NCI-H2196 treated with DMSO at 0.1 percent for 48 hours (cell line): ENCODE measurements around the gene SMPDL3A.

ENCODE experiments used
- DNase-seq: peaks from one replicate; lab custom pipeline; 2025; ENCODE audit not compliant: unreplicated experiment; lab: John Stamatoyannopoulos, UW

SMPDL3A gene

DNA sequence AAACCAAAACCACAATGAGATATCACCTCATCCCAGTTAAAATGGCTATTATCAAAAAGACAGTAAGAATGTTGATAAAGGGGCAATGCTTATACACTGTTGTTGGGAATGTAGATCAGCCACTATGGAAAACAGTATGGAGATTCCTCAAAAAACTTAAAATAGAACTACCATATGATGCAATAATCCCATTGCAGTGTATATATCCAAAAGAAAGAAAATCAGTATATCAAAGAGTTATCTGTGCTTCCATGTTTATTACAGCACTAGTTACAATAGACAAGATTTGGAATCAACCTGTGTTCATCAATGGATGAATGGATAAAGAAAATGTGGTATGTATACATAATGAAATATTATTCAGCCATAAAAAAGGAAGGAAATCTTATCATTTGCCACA, 13.1 kb upstream of the SMPDL3A start:
- no peak for DNase-seq

GRCh38 chr6:122778302-122778701, 10.8 kb upstream of the SMPDL3A start:
- no peak for DNase-seq

GRCh38 chr6:122778985-122779661, 9.9 kb upstream of the SMPDL3A start:
- no peak for DNase-seq

DNA sequence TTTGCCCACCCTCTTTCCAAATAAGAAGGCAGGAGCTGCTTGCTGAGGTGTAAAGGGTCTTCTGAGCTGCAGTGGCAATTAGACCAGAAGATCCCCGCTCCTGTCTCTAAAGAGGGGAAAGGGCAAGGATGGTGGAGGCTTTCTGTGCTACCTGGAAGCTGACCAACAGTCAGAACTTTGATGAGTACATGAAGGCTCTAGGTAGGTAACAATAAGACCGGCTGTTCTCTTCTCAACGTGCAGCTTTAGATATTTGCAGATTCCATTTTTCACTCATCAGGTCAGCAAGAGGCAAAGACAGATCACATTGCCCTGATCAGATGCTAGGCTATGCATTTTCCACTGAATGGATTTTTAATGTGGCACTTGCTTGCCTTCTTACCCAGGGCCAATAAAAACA, 9.4 kb upstream of the SMPDL3A start, which contains the start of gene FABP7:
Gene FABP7, plus strand, starts transcription at position 50 of the 400 bp plus-strand sequence. Its CDS starts 79 bp downstream, at position 129.
- no peak for DNase-seq

DNA sequence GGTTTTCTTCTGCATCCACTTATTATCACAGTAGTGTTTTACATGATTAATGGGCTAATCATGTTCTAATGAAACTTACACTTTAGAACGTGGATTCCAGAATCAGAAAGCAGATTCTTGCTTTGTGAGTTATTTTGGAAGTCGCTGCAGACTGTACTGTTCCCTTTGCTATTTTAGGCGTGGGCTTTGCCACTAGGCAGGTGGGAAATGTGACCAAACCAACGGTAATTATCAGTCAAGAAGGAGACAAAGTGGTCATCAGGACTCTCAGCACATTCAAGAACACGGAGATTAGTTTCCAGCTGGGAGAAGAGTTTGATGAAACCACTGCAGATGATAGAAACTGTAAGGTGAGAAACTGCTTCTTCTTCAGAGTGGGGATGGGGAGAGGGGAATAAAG, 8.9 kb upstream of the SMPDL3A start:
- DNase-seq: no peak

DNA sequence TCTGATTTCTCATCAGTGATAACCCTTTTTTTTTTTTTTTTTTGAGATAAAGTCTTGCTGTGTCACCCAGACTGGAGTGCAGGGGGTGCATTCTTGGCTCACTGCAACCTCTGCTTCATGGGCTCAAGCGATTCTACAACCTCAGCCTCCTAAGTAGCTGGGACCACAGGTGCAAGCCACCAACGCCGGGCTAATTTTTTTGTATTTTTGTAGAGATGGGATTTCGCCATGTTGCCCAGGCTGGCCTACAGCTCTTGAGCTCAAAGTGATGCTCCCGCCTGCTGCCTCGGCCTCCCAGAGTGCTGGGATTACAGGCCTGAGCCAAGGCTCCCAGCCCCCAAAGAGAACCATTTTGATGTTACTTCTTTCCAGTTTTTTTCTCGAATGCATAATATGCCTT, 7.3 kb upstream of the SMPDL3A start:
- DNase-seq: no peak

DNA sequence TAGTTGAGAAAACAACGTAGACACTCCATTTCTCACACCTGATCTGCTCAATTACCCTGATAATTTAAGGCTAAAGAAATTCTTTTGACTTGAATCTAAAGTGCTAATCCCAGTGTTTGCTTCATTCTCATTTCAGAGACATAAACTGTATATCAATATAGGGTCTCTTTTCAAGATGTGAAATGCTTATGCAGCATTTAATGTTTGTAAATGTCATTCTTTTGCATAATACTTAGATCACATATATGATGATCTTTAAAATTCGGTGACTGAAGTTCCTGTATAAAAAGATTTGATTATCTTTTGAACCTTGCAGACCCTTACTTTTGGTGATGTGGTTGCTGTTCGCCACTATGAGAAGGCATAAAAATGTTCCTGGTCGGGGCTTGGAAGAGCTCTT, 5.7 kb upstream of the SMPDL3A start:
- DNase-seq: no peak

DNA sequence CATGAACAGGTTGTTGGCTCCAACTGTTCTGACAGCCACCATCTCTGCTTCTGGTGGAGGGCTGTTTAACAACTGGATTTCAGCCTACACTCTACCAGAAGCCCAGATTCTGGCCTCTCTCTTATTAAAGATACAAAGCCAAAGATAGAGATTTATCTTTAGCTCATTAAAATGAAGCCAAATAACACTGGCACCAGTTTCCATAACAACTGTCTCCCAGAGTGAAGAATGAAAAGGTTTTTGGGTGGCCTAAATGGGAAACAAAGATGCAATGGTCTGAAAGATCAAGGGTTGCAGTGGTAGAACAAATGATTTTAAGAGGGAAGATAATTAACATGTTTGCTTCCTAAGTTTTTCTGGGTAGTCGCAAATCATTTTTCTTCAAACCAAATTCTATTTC, 3.2 kb upstream of the SMPDL3A start:
- DNase-seq: no peak

- no peak for DNase-seq
These were observed 1.3 kb upstream of the SMPDL3A start for GRCh38 chr6:122787721-122788120.

DNA sequence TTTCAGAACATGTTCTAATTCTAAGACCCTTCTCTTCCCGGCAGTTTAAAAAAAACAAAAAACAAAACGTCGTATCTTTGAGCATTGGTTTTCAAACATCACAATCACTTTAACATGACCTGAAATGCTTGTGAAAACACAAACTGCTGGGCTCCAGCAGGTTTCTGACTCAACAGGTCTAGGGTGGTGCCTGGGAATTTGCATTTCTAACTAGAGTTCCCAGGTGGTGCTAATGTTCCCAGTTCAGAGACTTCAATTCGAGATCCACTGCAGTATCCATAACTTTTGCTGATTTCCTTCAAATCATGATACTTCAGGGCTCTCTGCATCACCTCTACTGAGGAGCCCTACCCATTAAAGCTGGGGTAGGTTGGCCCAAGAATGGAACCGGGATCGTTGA, 850 bp upstream of the SMPDL3A start:
- no peak for DNase-seq

DNA sequence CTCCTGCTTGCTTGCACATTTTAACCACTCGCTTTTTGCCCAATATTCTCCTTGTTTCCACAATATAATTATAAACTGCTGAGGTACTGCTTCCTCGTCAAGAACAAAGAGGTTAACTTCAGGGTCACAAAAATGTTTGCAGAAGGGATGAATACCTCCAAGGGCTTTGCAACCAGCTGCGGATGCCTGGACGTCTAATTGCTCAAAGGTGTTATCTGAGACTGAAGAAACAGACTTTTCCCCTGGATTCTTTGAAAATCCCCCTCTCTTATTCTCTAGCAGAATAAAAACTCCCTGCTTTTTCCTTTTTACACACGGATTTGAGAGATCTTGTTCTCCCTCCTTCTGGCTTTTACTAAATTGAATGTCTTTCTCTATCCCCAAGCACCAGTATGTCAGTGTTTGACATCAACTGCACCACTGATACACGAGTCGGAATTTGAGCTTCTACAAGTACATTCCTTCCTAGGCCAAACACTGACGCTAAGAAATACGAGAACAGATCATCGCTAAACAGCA, 336 bp upstream of the SMPDL3A start:
- DNase-seq: no peak

GRCh38 chr6:122790028-122790422, 967 bp downstream of the SMPDL3A start:
- DNase-seq: no peak

- no peak for DNase-seq
These were observed 1.6 kb downstream of the SMPDL3A start for GRCh38 chr6:122790423-122791309.

DNA sequence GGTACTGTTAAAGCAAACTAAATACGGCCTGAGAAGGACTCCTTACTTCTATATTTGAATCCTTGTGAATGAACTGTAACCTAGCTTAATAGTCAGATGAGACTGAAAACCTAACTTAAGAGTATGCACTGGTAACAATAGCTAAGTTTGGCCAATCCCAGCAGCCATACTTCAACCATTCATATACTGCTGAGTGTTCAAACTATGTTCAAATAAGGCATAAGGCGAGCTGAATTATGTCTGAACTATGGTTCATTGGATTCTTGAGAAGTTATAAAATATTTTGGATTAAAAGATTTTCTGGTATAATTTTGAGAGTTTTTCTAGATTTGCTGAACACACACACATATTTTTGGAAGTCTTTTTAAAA, 2.2 kb downstream of the SMPDL3A start:
- DNase-seq: no peak

DNA sequence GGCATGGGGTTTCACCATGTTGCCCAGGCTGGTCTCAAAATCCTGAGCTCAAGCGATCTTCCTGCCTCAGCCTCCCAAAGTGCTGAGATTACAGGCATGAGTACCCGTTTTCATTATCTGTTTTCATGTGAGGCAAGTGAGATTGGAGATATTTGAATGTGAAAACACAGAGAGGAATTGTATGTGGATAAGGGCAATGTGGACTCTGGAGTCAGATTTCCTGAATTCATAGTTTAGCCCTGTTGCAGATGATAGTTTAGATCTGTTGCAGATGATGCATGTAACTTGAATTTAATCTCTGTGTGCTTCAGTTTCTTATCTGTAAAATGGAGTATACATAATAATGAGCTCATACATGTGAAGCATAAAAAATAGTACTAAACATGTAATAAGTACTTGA, 3.7 kb downstream of the SMPDL3A start:
- DNase-seq: no peak

DNA sequence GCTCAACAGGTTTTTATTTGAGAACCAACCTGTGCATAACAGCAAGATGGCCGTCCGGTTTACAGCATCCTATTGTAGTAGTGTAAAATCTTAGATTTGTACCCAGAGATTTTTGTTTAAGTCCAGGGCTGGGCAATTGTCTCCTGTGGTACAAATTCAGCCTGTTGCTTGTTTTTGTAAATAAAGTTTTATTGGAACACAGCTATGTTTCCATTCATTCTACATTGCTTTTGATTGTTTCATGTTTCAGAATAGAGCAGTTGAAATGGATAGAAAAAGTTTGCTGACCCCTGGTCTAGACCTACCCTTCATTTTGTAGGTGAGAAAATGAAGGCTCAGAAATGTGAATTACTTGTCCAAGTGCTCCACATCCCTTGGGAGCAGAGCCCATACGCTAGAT, 8.5 kb downstream of the SMPDL3A start:
- no peak for DNase-seq

DNA sequence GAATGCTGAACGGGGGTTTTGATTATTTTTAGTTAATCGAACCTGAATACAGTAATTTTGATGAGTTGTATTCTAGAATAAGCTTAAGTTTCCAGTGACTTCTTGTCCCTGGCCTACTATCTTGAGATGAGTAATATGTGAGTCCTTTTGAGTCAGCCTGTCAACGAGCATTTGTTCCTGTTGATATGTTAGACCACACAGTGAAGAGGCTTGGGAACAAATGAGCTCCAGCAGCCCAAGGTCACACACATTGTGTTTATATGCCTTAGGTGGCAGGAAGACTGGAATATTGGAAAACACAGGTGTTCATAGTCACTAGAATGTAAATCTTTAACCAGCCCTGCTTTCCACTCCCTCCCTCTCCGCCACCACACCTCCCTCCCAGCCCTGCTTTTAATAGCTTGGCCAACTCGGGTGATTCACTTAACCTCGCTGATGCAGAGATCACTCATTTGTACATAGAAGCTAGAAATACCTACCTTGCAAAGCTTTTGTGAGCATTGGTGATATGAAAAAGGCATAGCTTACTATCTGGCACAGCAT, 9.1 kb downstream of the SMPDL3A start:
- DNase-seq: no peak

- no peak for DNase-seq
These were observed 10.2 kb downstream of the SMPDL3A start for GRCh38 chr6:122799140-122799745.

DNA sequence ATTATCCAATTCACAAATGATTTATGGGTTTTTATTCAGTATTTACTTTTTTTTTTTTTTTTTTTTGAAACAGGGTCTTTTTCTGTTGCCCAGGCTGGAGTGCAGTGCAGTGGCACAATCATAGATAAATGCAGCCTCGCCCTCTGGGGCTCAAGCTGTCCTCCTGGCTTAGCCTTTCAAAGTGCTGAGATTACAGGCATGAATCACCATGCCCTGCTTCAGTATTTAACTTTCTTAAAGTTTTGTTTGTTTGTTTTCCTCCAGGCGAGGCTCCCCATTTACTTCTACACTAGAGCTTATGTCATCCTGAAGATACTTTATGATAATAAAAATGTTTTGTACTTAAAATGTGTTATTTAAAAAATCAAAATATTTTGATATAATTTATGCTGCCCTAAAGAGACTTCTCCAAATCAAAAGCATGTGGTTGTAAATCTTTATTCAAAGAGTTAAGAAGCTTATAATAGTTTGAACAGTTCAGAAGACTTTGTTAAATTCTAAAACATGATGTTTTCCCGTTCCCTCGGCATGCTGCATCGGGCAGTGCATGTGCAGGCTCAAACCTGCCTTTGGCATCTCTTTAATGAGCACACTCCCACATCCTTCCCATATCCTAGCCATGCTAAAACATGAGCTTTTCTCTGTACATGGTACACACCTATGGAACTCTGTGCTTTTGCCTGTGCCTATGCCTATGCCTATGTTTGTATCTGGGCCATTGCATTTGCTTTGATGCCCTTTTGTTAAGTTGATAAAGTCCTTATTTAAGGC, 11.0 kb downstream of the SMPDL3A start:
- DNase-seq: no peak

DNA sequence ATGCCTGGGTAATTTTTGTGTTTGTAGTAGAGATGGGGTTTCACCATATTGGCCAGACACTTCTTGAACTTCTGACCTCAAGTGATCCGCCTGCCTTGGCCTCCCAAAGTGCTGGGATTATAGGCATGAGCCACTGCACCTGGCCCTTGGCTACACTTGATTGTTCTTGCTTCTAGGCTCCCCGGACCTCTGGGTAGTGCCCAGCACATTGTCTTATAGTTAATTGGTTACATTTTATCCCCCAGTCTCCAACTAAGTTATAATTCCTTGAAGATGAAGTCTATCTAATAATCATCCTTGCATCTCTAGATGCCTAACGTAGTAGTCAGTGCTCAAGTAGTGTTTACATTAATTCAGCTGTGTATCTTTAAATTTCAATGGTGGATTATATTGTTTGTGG, 11.8 kb downstream of the SMPDL3A start:
- DNase-seq: no peak

DNA sequence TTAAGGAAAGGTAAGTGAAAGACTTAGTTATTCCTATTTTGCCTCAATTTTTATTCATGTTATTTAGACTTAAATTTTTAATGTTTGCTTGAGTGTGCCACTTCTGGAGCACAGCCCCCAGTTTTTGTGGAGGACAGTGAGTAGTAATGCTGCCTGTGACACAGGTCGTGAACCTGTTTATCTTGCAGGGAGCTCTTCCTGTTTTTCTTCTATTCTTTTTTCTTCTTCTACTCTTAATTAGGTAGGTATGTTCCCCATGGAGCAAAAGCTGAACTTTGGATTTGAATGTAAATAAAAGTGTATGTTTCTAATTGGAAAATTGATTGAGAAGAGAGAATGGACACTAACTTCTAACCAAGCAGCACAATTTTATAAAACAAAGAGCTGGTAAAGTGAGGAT, 12.3 kb downstream of the SMPDL3A start:
- DNase-seq: no peak
